Testis (tissue), 2 donors: ENCODE data around the gene TRIM38.
"Not testable (repeated sequence)": the region's sequence is repeated elsewhere in the genome, so short reads cannot be mapped to it uniquely, and the experiment has no call there.

Source experiments
- CTCF ChIP-seq, 3 experiments: fragments of 450-650 bp in 2 of 3; fragments of 200-600 bp in 1 of 3; sonication (generic) in 1 of 3; IDR thresholded peaks; one replicate each; pipeline ENCODE4 v1.5.1; 2016 to 2019; ENCODE audit warnings: antibody characterized with exemption in 3 of 3, mild to moderate bottlenecking in 2 of 3, moderate library complexity in 1 of 3
- POLR2A ChIP-seq: fragments of 450-650 bp; IDR thresholded peaks from one replicate; pipeline ENCODE4 v1.6.1; 2017; ENCODE audit warnings: antibody characterized with exemption, mild to moderate bottlenecking, moderate library complexity

DNA sequence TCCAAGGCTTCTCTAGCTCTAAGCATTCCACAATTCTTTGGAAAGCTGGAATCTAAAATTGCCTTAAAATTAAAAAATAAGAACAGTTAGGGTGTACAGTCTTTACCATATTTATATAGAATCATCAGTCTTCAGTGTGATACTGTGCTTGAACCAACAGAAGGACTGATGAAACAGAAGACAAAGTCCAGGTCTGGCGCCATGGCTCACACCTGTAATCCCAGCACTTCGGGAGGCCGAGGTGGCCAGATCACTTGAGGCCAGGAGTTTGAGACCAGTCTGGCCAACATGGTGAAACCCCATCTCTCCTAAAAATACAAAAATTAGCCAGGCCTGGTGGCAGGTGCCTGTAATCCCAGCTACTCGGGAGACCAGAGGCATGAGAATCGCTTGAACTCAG is 51.8 kb downstream of the TRIM38 start:
- not testable (repeated sequence) for TF ChIP-seq CTCF (IDR thresholded peaks at IDR 0.05); POLR2A
